Right lung (tissue), 5 donors: Measurements from ENCODE around the gene TEAD2. TPM values are rescaled to one million over a fixed set of nuclear protein-coding genes. Genes with fewer than 3 reads are reported as not detected.

Experiments
- DNase-seq, 2 donors: peaks; one replicate each; pipeline ENCODE4 v3.0.0-alpha.2; 2013
- polyA plus RNA-seq, 5 donors: library from polyadenylated mRNA; unstranded; fragments of 120-200 nt; gene quantifications; one replicate each; pipeline versions ENCODE4 v1.2.1 to v1.2.3, GENCODE V29; 2013; ENCODE audit warnings: inconsistent platforms in 1 of 5, low replicate concordance in 1 of 5; ENCODE audit not compliant: insufficient read length in 5 of 5, insufficient read depth in 1 of 5

Gene TEAD2
- polyA plus RNA-seq, 5 donors: 105 to 138 (median 117) TPM

GRCh38 chr19:49355909-49356353 is 6.3 kb downstream of the TEAD2 start:
- no peak for DNase-seq

GRCh38 chr19:49349567-49349966 is 12.6 kb downstream of the TEAD2 start:
- DNase-seq: no peak

DNA sequence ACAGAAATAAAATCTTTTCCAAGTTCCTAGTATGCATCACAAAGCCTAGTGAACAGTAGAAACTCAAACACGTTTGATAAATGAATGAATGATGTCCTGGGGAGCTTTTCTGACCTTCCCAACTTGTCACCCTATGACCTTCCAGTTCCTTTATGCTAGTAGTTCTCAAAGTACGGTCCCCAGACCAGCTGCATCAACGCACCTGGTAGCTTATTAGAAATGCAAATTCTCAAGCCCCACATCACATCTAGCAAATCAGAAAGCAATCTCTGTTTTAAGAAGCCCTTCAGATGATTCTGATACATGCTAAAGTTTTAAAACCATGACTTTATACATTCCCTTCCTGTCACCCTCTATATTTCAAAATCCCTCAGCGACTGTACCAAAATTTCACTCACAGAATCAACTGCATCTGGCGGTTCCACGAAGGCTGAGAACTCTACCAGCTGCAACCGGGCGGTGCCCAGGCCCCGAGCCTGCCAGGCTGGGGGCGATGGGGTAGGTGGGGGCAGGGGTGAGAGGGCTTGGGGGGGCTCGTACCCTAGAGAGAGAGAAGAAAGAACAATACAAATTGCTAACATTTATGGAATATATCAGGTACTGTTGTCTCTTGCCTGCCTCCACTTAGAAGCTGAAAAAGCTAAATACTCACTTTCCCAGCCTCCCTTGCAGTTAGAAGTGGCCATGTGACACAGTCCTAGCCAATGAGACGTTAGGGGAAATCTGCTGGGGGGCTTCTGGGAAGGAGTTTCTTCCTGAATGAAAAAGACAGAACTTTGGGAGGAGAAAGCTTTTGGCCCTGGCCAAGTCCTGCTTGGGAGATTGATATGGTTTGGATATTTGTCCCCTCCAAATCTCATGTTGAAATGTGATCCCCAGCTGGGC is 13.7 kb downstream of the TEAD2 start:
- DNase-seq: no peak

- DNase-seq: no peak
Measured at GRCh38 chr19:49347835-49348234, 14.4 kb downstream of the TEAD2 start.

DNA sequence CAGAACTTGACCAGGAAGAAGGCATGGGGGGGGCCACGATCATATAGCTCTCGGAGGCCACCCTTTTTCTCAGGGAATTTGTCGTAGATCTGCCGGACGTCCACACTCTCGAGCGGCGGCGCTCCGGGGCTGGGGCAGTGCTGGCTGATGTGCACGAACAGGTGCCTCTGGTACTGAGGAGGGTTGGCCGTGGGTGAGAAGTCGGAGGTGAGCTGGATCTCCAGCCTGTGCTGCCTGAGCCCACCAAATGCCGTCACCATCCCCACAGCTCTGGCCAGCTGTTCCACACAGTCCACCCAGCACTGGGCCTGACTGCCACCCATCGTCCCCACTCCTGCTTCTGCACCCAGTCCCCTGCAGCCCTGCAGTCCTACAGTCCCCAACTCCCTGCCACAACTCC is 15.0 kb downstream of the TEAD2 start:
- no peak for DNase-seq

- no peak for DNase-seq
Measured at GRCh38 chr19:49344505-49345423, 17.5 kb downstream of the TEAD2 start.

GRCh38 chr19:49343123-49343522 is 19.1 kb downstream of the TEAD2 start:
- DNase-seq: no peak

GRCh38 chr19:49342291-49342721 is 19.9 kb downstream of the TEAD2 start:
- no peak for DNase-seq

- no peak for DNase-seq
Measured at GRCh38 chr19:49340865-49341718, 21.1 kb downstream of the TEAD2 start.

DNA sequence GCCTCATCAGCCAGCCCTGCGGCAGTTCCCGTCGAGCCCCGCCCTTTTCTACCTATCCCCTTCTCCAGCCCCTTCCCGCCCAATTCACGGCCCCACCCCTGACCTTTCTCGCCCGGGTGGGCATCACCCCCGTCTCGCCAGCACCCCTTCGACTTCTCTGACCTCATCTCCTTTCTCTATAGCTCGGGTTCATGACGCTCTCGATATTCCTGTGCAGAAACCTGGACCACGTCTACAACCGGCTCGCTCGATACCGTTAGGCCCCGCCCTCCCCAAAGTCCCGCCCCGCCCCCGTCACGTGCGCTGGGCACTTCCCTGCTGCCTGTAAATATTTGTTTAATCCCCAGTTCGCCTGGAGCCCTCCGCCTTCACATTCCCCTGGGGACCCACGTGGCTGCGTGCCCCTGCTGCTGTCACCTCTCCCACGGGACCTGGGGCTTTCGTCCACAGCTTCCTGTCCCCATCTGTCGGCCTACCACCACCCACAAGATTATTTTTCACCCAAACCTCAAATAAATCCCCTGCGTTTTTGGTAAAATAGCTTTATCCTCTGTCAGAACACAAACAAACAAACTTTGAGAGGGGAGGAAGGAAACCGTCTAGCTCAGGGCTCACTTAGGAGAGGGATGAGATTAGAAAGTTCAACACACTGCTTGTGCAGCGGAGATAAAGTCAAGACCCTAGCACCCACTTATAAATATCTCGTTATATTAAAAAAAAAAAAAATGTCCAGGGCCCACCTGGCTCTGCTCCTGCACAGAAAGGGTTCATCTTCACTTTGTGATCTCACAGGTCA is 21.9 kb downstream of the TEAD2 start:
- DNase-seq: peak; percentile 42 to 59

DNA sequence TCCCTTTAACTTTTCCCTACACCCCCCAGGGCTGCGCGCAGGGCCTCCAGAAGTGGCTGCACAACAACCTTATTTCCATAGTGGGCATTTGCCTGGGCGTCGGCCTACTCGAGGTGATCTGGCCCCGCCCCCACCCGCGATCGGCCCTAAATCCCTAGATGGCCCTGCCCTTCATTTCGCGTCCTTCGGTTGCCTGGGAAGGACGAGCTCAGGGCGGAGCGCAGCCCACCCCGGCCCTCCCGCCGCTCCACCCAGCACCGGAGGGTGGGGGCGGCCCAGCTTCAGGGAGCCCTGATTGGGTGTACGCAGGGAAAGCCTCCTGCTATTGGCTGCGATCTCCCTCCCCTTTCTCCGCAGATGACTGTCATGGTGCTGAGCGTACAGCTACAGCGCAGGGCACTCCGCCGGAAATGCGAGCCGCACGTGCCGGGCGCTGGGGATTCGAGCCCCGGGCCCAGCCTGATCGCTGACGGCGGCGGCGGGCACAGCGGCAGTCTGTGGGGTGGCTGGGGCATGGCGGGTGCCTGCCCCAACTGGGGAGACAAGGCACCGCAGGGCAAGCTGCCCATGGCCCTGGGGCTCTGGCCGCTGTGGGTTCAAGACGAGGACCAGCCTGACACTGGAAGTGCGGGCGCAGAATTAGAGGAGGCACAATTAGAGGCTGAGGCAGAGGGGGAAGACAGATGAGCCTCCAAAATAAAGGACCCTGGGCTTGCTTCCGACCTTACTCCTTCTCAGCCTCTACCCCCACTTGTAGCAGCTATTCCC is 22.7 kb downstream of the TEAD2 start:
- DNase-seq: peak; percentile 85 to 87

DNA sequence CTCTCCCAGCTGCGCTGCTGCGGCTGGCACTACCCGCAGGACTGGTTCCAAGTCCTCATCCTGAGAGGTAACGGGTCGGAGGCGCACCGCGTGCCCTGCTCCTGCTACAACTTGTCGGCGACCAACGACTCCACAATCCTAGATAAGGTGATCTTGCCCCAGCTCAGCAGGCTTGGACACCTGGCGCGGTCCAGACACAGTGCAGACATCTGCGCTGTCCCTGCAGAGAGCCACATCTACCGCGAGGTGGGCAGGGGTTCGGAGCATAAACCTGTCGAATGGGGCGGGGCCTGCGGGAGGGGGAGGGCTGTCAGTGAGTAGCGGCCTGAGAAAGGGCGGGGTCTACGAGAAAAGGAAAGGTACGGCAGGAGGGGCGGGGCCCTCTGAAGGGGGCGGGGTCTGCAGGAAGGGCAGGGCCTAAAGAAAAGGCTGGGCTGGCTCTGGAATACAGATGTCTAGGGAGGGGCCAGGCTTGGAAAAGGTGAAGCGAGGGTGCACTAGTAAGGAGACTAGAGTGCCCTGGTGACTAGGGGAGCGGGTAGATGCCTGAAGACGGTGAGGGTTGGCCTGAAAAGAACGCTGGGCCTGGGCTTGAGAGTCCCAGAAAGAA is 23.4 kb downstream of the TEAD2 start:
- DNase-seq: peak; percentile 54 to 55

DNA sequence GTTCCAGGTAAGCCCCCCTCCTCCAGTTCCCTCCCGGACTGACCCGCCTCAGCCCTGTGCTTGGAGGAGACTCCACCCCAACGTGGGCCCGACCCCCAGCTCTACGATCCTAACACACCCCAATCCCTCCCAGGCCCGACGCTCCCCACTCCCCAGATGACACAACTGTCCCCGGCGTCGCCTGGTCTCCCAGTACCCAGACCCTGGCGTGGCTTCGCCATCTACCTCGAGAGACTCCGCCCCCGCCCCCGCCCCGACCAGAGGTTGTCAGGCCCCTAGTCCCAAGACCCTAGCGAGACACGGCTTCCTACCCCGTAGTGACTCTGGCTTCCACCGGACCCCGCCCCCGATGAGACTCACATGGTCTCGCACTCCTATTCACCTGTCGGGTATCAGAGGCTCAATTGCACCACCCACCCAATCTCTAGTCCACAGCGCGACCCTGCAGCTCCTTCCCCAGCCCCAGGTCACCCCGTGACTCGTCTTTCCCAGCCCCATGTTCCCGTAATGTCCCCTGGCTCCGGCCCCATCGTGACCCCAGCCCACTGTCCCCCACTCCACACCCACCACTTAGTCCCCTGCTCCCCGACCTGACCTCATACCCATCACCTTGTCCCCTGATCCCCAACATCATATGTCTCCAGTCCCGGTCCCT is 24.1 kb downstream of the TEAD2 start:
- DNase-seq: no peak

- DNase-seq: no peak
Measured at GRCh38 chr19:49337267-49338022, 24.8 kb downstream of the TEAD2 start.

DNA sequence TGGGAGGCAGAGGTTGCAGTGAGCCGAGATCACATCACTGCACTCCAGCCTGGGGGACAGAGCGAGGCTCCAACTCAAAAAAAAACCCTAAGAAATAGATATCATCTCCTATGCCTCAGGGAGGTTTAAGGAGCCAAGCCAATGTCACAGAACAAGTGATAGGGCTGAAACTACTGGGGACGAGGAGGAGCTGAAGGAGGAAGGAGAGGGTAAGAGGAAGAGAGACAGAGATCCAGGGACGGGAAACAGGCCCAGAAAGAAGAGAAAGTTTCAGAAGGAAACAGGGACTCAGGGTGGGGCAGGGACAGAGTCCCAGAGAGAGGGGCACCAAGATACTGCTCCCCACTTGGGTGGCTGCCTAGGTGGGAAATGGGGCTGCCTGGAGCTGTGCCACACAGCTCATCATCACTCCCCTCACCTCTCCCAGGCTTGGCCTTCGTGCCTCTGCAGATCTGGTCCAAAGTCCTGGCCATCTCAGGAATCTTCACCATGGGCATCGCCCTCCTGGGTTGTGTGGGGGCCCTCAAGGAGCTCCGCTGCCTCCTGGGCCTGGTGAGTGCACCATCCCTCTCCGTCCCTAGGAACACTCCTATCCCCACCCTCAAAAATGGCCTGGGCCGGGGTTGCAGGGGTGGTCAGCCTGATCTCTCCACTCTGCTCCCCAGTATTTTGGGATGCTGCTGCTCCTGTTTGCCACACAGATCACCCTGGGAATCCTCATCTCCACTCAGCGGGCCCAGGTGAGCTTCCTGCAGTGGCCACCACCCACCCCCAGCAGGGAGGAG is 25.5 kb downstream of the TEAD2 start:
- DNase-seq: no peak

DNA sequence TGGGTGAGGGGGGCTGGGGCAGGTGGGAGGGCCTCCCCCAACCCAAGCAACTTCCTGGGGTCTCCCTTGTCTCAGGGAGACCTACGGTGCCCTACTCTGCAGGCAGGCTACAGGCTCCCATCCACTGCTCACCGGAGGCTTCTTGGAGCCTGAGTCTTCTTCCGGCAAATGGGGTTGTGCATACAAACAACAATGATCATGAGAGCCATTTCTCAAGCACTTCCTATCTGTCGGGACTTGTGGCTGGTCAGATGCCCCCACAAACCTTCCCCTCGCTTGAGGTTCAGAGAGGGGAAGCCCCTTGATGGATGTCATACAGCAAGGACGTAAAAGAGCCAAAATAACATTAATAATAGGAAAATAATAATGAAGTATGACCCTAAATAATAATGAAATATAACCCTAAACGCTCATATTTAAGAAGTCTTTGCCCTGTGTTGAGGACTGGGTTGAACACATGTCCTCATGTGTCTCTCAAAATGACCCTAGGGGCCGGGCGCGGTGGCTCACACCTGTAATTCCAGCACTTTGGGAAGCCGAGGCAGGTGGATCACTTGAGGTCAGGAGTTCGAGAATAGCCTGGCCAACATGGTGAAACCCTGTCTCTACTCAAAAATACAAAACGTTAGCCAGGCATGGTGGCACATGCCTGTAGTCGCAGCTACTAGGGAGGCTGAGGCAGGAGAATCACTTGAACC is 26.3 kb downstream of the TEAD2 start:
- DNase-seq: no peak
